Vagina (tissue), 2 donors: ENCODE measurements around the gene RBKS.

Experiments used
- POLR2A ChIP-seq, 2 donors: fragments of 450-650 bp; IDR thresholded peaks; one replicate each; pipeline ENCODE4 v1.6.1; 2017; ENCODE audit warnings: antibody characterized with exemption in 2 of 2, mild to moderate bottlenecking in 2 of 2, moderate library complexity in 2 of 2
- POLR2AphosphoS5 ChIP-seq, 2 donors: sonication (generic); formaldehyde crosslinking; IDR thresholded peaks; one replicate each; pipeline ENCODE4 v1.9.0; 2017; ENCODE audit warnings: antibody characterized with exemption in 2 of 2, mild to moderate bottlenecking in 2 of 2, low read depth in 1 of 2; ENCODE audit not compliant: insufficient read depth in 1 of 2
- TF ChIP-seq, protein P1 (sequence below), 3 experiments: fragments of 450-650 bp in 2 of 3; fragments of 200-600 bp in 1 of 3; sonication (generic) in 1 of 3; IDR thresholded peaks; one replicate each; pipeline ENCODE4 v1.5.1; 2017 to 2019; ENCODE audit warnings: antibody characterized with exemption in 3 of 3, mild to moderate bottlenecking in 2 of 3, moderate library complexity in 2 of 3

GRCh38 chr2:27792759-27793158 is 97.4 kb downstream of the RBKS start:
- TF ChIP-seq POLR2AphosphoS5 (IDR thresholded peaks at IDR 0.05; ENCODE audit: insufficient read depth in 1 of 2, low read depth in 1 of 2) (no peak), POLR2A (IDR thresholded peaks at IDR 0.05) (no peak)
- TF ChIP-seq, protein P1, sequence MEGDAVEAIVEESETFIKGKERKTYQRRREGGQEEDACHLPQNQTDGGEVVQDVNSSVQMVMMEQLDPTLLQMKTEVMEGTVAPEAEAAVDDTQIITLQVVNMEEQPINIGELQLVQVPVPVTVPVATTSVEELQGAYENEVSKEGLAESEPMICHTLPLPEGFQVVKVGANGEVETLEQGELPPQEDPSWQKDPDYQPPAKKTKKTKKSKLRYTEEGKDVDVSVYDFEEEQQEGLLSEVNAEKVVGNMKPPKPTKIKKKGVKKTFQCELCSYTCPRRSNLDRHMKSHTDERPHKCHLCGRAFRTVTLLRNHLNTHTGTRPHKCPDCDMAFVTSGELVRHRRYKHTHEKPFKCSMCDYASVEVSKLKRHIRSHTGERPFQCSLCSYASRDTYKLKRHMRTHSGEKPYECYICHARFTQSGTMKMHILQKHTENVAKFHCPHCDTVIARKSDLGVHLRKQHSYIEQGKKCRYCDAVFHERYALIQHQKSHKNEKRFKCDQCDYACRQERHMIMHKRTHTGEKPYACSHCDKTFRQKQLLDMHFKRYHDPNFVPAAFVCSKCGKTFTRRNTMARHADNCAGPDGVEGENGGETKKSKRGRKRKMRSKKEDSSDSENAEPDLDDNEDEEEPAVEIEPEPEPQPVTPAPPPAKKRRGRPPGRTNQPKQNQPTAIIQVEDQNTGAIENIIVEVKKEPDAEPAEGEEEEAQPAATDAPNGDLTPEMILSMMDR (IDR thresholded peaks at IDR 0.05): no peak
